HCEC 1CT (cell line): Measurements from ENCODE around the gene CRYZ.
"Not testable (repeated sequence)": the region's sequence is repeated elsewhere in the genome, so short reads cannot be mapped to it uniquely, and the experiment has no call there.

Source experiments
- DNase-seq: peaks from one replicate; pipeline ENCODE4 v3.0.0-alpha.2; 2017

Gene CRYZ

GRCh38 chr1:74732960-74733603 lies at the start of gene CRYZ, which contains the start of gene TYW3:
Gene CRYZ, minus strand, starts transcription at chr1:74733050. Its CDS starts 8,229 bp downstream, at chr1:74724821.
Gene TYW3, plus strand, starts transcription at chr1:74733152. Its CDS starts 93 bp downstream, at chr1:74733245.
- peak; percentile 92 for DNase-seq

- DNase-seq = no peak
Measured at GRCh38 chr1:74780594-74780993, 47.7 kb upstream of the CRYZ start.

- no peak for DNase-seq
Measured at GRCh38 chr1:74779750-74780149, 46.9 kb upstream of the CRYZ start.

- no peak for DNase-seq
Measured at GRCh38 chr1:74777525-74777924, 44.7 kb upstream of the CRYZ start.

- DNase-seq = peak; percentile 17
Measured at GRCh38 chr1:74775735-74776134, 42.9 kb upstream of the CRYZ start.

GRCh38 chr1:74773582-74773981 lies 40.7 kb upstream of the CRYZ start:
- no peak for DNase-seq

GRCh38 chr1:74772945-74773344 lies 40.1 kb upstream of the CRYZ start:
- peak; percentile 39 for DNase-seq

- DNase-seq = peak; percentile 42
Measured at GRCh38 chr1:74771913-74772515, 39.2 kb upstream of the CRYZ start.

GRCh38 chr1:74767490-74767889 lies 34.6 kb upstream of the CRYZ start:
- peak; percentile 30 for DNase-seq

GRCh38 chr1:74766579-74766978 lies 33.7 kb upstream of the CRYZ start:
- DNase-seq = no peak

- no peak for DNase-seq
Measured at GRCh38 chr1:74763807-74764206, 31.0 kb upstream of the CRYZ start.

GRCh38 chr1:74756650-74757049 lies 23.8 kb upstream of the CRYZ start:
- DNase-seq = not testable (repeated sequence)

GRCh38 chr1:74755475-74755874 lies 22.6 kb upstream of the CRYZ start:
- DNase-seq = no peak

GRCh38 chr1:74753104-74753503 lies 20.3 kb upstream of the CRYZ start:
- DNase-seq = no peak

- DNase-seq = no peak
Measured at GRCh38 chr1:74748960-74749359, 16.1 kb upstream of the CRYZ start.

- not testable (repeated sequence) for DNase-seq
Measured at GRCh38 chr1:74745247-74745646, 12.4 kb upstream of the CRYZ start.

- DNase-seq = not testable (repeated sequence)
Measured at GRCh38 chr1:74740307-74740980, 7.6 kb upstream of the CRYZ start.

GRCh38 chr1:74737333-74737732 lies 4.5 kb upstream of the CRYZ start:
- DNase-seq = no peak

GRCh38 chr1:74733604-74734484 lies 994 bp upstream of the CRYZ start:
- peak; percentile 62 for DNase-seq

GRCh38 chr1:74732071-74732946 lies 541 bp downstream of the CRYZ start:
- not testable (repeated sequence) for DNase-seq

- peak; percentile 8 for DNase-seq
Measured at GRCh38 chr1:74731399-74732052, 1.3 kb downstream of the CRYZ start.
